GM21381 (cell line): Measurements from ENCODE around the gene C13orf42.

Source experiments
- ATAC-seq: cut with Tn5 transposase; IDR thresholded peaks from one replicate; pipeline ENCODE4 v1.9.1; 2021; ENCODE audit warnings: mild to moderate bottlenecking, moderate library complexity; ENCODE audit not compliant: unreplicated experiment

C13orf42 gene

GRCh38 chr13:51067210-51067701 lies 43.8 kb downstream of the C13orf42 start:
- ATAC-seq, result no peak

GRCh38 chr13:51066091-51066831 lies 44.8 kb downstream of the C13orf42 start:
- no peak for ATAC-seq

GRCh38 chr13:51065372-51066090 lies 45.5 kb downstream of the C13orf42 start:
- ATAC-seq, result no peak

- ATAC-seq, result no peak
Measured at GRCh38 chr13:51064753-51065152, 46.3 kb downstream of the C13orf42 start.

- ATAC-seq, result no peak
Measured at GRCh38 chr13:51063909-51064308, 47.2 kb downstream of the C13orf42 start.

GRCh38 chr13:51058461-51059167 lies 52.5 kb downstream of the C13orf42 start:
- ATAC-seq, result no peak

GRCh38 chr13:51057906-51058305 lies 53.2 kb downstream of the C13orf42 start:
- ATAC-seq, result no peak

- no peak for ATAC-seq
Measured at GRCh38 chr13:51057001-51057400, 54.1 kb downstream of the C13orf42 start.

- ATAC-seq, result no peak
Measured at GRCh38 chr13:51052581-51052980, 58.5 kb downstream of the C13orf42 start.

- no peak for ATAC-seq
Measured at GRCh38 chr13:51050021-51050830, 60.8 kb downstream of the C13orf42 start.

- no peak for ATAC-seq
Measured at GRCh38 chr13:51048616-51049015, 62.5 kb downstream of the C13orf42 start.

GRCh38 chr13:51048166-51048461 lies 63.0 kb downstream of the C13orf42 start:
- no peak for ATAC-seq

- ATAC-seq, result no peak
Measured at GRCh38 chr13:51047434-51048165, 63.5 kb downstream of the C13orf42 start.

- no peak for ATAC-seq
Measured at GRCh38 chr13:51045451-51045850, 65.6 kb downstream of the C13orf42 start.

- ATAC-seq, result no peak
Measured at GRCh38 chr13:51044023-51044665, 66.9 kb downstream of the C13orf42 start.

- ATAC-seq, result no peak
Measured at GRCh38 chr13:51043310-51043709, 67.8 kb downstream of the C13orf42 start.

GRCh38 chr13:51041710-51042109 lies 69.4 kb downstream of the C13orf42 start:
- ATAC-seq, result no peak

GRCh38 chr13:51041126-51041525 lies 69.9 kb downstream of the C13orf42 start:
- no peak for ATAC-seq

GRCh38 chr13:51040431-51040830 lies 70.6 kb downstream of the C13orf42 start:
- ATAC-seq, result no peak

- no peak for ATAC-seq
Measured at GRCh38 chr13:51036418-51036817, 74.7 kb downstream of the C13orf42 start.
